Measurements from ENCODE around the gene CHRNB1. TPM values are rescaled to one million over a fixed set of nuclear protein-coding genes. Genes with fewer than 3 reads are reported as not detected.

The CHRNB1 gene
- total and polyA plus RNA-seq, 2 donors (not counting 1 experiment from before 2014, with no cell fraction given): 6.2 to 7.2 TPM

GRCh38 chr17:7477392-7478275 lies 32.8 kb downstream of the CHRNB1 start:
- Histone ChIP-seq H3K4me3 (ENCODE audit: control extremely low read depth in 1 of 5, extremely low read depth in 1 of 5, insufficient read depth in 1 of 5, low read depth in 2 of 5, low read length in 4 of 5) (peak overlapping the region in 4 of 5 experiments; percentile 72 to 88 (median 80)), H2AFZ (ENCODE audit: insufficient read depth, low read depth, low read length, poor library complexity, severe bottlenecking) (no peak overlapping the region), H3K79me2 (ENCODE audit: control insufficient read depth, insufficient read depth, low read length) (peaks cover 92% of the 10 kb centered on the region), H3K27ac (ENCODE audit: low read length in 2 of 2) (peak overlapping the region; percentile 7 to 10), H3K27me3 (replicated peaks in 1 of 4; ENCODE audit: control extremely low read depth in 1 of 4, control insufficient read depth in 3 of 4, insufficient read depth in 4 of 4, low read length in 3 of 4) (no peaks in the 10 kb centered on the region), H3K9ac (ENCODE audit: low read length) (no peak overlapping the region), H4K20me1 (ENCODE audit: control insufficient read depth, insufficient read depth, low read length, poor library complexity, severe bottlenecking) (peaks cover 55% of the 10 kb centered on the region), H3K4me1 (ENCODE audit: control insufficient read depth in 2 of 2, insufficient read depth in 2 of 2, low read length in 2 of 2) (peaks cover 26 to 45% of the 10 kb centered on the region in 2 donors), H3K4me2 (replicated peaks; ENCODE audit: low read depth, low read length, poor library complexity, severe bottlenecking) (peak overlapping the region; percentile 93), H3K36me3 (replicated peaks in 1 of 2; ENCODE audit: control extremely low read depth in 1 of 2, control insufficient read depth in 1 of 2, extremely low read depth in 1 of 2, insufficient read depth in 2 of 2, low read length in 1 of 2) (no peaks in the 10 kb centered on the region), H3K9me3 (ENCODE audit: control extremely low read depth in 1 of 3, control insufficient read depth in 2 of 3, insufficient read depth in 1 of 3, low read length in 2 of 3) (no peaks in the 10 kb centered on the region)
- 64% methylated on average over 26 of the region's 26 CpGs for WGBS (ENCODE audit: insufficient coverage)
- no peaks in the 10 kb centered on the region for H3K27me3 Mint-ChIP-seq
- H3K4me3 Mint-ChIP-seq: peak overlapping the region; percentile 96
- peak overlapping the region; percentile 93 for H3K27ac Mint-ChIP-seq
- TF ChIP-seq EZH2 (IDR thresholded peaks at IDR 0.05; ENCODE audit: borderline replicate concordance, insufficient read depth, low read depth, low read length, poor library complexity, severe bottlenecking) (no peak), CTCF (IDR thresholded peaks at IDR 0.05) (no peak)
- no peaks in the 10 kb centered on the region for H3K9me3 Mint-ChIP-seq (ENCODE audit: insufficient read depth)
- intact Hi-C loops (cut with micrococcal nuclease): no loop called here
- peaks cover 60% of the 10 kb centered on the region for H3K4me1 Mint-ChIP-seq
- no peak for DNase-seq
- no peak for ATAC-seq (ENCODE audit: low read depth)
- CTCF ChIA-PET: interaction anchor here (0.9 to 2.2 kb wide), 8 partner anchors 9 to 122 kb away, joined by 3 to 8 read pairs (median 3); partner anchors contain the start of gene TMEM102
- POLR2A ChIA-PET: interaction anchor here (0.5 to 0.8 kb wide), 3 partner anchors 11 to 36 kb away, joined by 3 to 12 read pairs (median 10); no protein-coding TSS in a partner anchor
